Activated CD4-positive, CD25-positive, alpha-beta regulatory T cell treated with anti-CD3 and anti-CD28 coated beads, Interleukin-2, amount 50 U/mL, for 16 hours (primary cell): Measurements from ENCODE around the gene HACL1.
"Not testable (repeated sequence)": the region's sequence is repeated elsewhere in the genome, so short reads cannot be mapped to it uniquely, and the experiment has no call there.

ENCODE experiments used
- DNase-seq: peaks from one replicate; pipeline ENCODE4 v3.0.0-alpha.2; 2020; ENCODE audit warnings: low read depth, low spot score

Gene HACL1

GRCh38 chr3:15579051-15579450 lies 22.3 kb downstream of the HACL1 start:
- no peak for DNase-seq

- DNase-seq, result no peak
Observed at GRCh38 chr3:15578289-15578867, 23.0 kb downstream of the HACL1 start.

- no peak for DNase-seq
Observed at GRCh38 chr3:15576475-15576874, 24.9 kb downstream of the HACL1 start.

- no peak for DNase-seq
Observed at GRCh38 chr3:15575446-15575845, 25.9 kb downstream of the HACL1 start.

GRCh38 chr3:15572138-15572537 lies 29.2 kb downstream of the HACL1 start:
- no peak for DNase-seq

- DNase-seq, result no peak
Observed at GRCh38 chr3:15563190-15563589, 38.2 kb downstream of the HACL1 start.

GRCh38 chr3:15562560-15562959 lies 38.8 kb downstream of the HACL1 start:
- no peak for DNase-seq

- DNase-seq, result no peak
Observed at GRCh38 chr3:15558581-15558980, 42.8 kb downstream of the HACL1 start.

GRCh38 chr3:15557511-15557946 lies 43.8 kb downstream of the HACL1 start:
- DNase-seq, result peak; percentile 33

GRCh38 chr3:15556512-15556911 lies 44.9 kb downstream of the HACL1 start:
- DNase-seq, result no peak

- DNase-seq, result no peak
Observed at GRCh38 chr3:15553749-15554148, 47.6 kb downstream of the HACL1 start.

GRCh38 chr3:15551902-15552301 lies 49.5 kb downstream of the HACL1 start:
- no peak for DNase-seq

- no peak for DNase-seq
Observed at GRCh38 chr3:15549846-15550245, 51.5 kb downstream of the HACL1 start.

GRCh38 chr3:15542614-15543013 lies 58.8 kb downstream of the HACL1 start:
- DNase-seq, result no peak

- no peak for DNase-seq
Observed at GRCh38 chr3:15541371-15541770, 60.0 kb downstream of the HACL1 start.

GRCh38 chr3:15539066-15539465 lies 62.3 kb downstream of the HACL1 start:
- no peak for DNase-seq

- no peak for DNase-seq
Observed at GRCh38 chr3:15538345-15538744, 63.0 kb downstream of the HACL1 start.

- no peak for DNase-seq
Observed at GRCh38 chr3:15536856-15537255, 64.5 kb downstream of the HACL1 start.

GRCh38 chr3:15535732-15536131 lies 65.6 kb downstream of the HACL1 start:
- peak; percentile 5 for DNase-seq

GRCh38 chr3:15532614-15533013 lies 68.8 kb downstream of the HACL1 start:
- not testable (repeated sequence) for DNase-seq

- no peak for DNase-seq
Observed at GRCh38 chr3:15531346-15531745, 70.0 kb downstream of the HACL1 start.

GRCh38 chr3:15528854-15529537 lies 72.4 kb downstream of the HACL1 start:
- DNase-seq, result no peak

- DNase-seq, result no peak
Observed at GRCh38 chr3:15527031-15527459, 74.3 kb downstream of the HACL1 start.

GRCh38 chr3:15525790-15526189 lies 75.6 kb downstream of the HACL1 start:
- no peak for DNase-seq
